HG02885 (cell line): ENCODE data around the gene GUCY1B1.
"Not testable (repeated sequence)": the region's sequence is repeated elsewhere in the genome, so short reads cannot be mapped to it uniquely, and the experiment has no call there.

Experiments
- ATAC-seq: cut with Tn5 transposase; IDR thresholded peaks from one replicate; pipeline ENCODE4 v1.9.1; 2021; ENCODE audit warnings: mild to moderate bottlenecking; ENCODE audit not compliant: unreplicated experiment, poor library complexity

The GUCY1B1 gene

GRCh38 chr4:155795991-155796390 lies 37.2 kb downstream of the GUCY1B1 start:
- peak; percentile 94 for ATAC-seq

GRCh38 chr4:155797581-155797980 lies 38.8 kb downstream of the GUCY1B1 start:
- not testable (repeated sequence) for ATAC-seq

GRCh38 chr4:155799116-155799793 lies 40.4 kb downstream of the GUCY1B1 start:
- ATAC-seq: no peak

GRCh38 chr4:155799794-155800123 lies 40.9 kb downstream of the GUCY1B1 start:
- no peak for ATAC-seq

- ATAC-seq: no peak
Observed at GRCh38 chr4:155800685-155801343, 42.0 kb downstream of the GUCY1B1 start.

GRCh38 chr4:155802190-155802959 lies 43.6 kb downstream of the GUCY1B1 start:
- no peak for ATAC-seq

GRCh38 chr4:155805016-155805415 lies 46.2 kb downstream of the GUCY1B1 start:
- no peak for ATAC-seq

- ATAC-seq: no peak
Observed at GRCh38 chr4:155807021-155807420, 48.2 kb downstream of the GUCY1B1 start.

- peak; percentile 97 for ATAC-seq
Observed at GRCh38 chr4:155809835-155810234, 51.0 kb downstream of the GUCY1B1 start.

- no peak for ATAC-seq
Observed at GRCh38 chr4:155811083-155811482, 52.3 kb downstream of the GUCY1B1 start.

- ATAC-seq: no peak
Observed at GRCh38 chr4:155818639-155819038, 59.8 kb downstream of the GUCY1B1 start.

- no peak for ATAC-seq
Observed at GRCh38 chr4:155819066-155819465, 60.2 kb downstream of the GUCY1B1 start.

- ATAC-seq: no peak
Observed at GRCh38 chr4:155820887-155821518, 62.2 kb downstream of the GUCY1B1 start.

GRCh38 chr4:155822572-155822971 lies 63.8 kb downstream of the GUCY1B1 start:
- ATAC-seq: no peak

- no peak for ATAC-seq
Observed at GRCh38 chr4:155828628-155829027, 69.8 kb downstream of the GUCY1B1 start.

- ATAC-seq: no peak
Observed at GRCh38 chr4:155832664-155833063, 73.8 kb downstream of the GUCY1B1 start.

GRCh38 chr4:155837203-155837796 lies 78.5 kb downstream of the GUCY1B1 start:
- ATAC-seq: no peak

- no peak for ATAC-seq
Observed at GRCh38 chr4:155842080-155842479, 83.3 kb downstream of the GUCY1B1 start.

GRCh38 chr4:155846929-155847328 lies 88.1 kb downstream of the GUCY1B1 start:
- ATAC-seq: no peak

- no peak for ATAC-seq
Observed at GRCh38 chr4:155849042-155849441, 90.2 kb downstream of the GUCY1B1 start.

GRCh38 chr4:155853189-155853588 lies 94.4 kb downstream of the GUCY1B1 start:
- ATAC-seq: no peak
